ENCODE data around the gene MYH6. TPM values are rescaled to one million over a fixed set of nuclear protein-coding genes. Genes with fewer than 3 reads are reported as not detected.
A peak's percentile ranks its signal among the peaks of the same experiment; 100 is the strongest.

Gene MYH6
- total and polyA plus RNA-seq, 2 of the 13 experiments (the other 11 are each of a cell fraction or from before 2014, with no cell fraction given) = 0.01 TPM; not detected in 1

DNA sequence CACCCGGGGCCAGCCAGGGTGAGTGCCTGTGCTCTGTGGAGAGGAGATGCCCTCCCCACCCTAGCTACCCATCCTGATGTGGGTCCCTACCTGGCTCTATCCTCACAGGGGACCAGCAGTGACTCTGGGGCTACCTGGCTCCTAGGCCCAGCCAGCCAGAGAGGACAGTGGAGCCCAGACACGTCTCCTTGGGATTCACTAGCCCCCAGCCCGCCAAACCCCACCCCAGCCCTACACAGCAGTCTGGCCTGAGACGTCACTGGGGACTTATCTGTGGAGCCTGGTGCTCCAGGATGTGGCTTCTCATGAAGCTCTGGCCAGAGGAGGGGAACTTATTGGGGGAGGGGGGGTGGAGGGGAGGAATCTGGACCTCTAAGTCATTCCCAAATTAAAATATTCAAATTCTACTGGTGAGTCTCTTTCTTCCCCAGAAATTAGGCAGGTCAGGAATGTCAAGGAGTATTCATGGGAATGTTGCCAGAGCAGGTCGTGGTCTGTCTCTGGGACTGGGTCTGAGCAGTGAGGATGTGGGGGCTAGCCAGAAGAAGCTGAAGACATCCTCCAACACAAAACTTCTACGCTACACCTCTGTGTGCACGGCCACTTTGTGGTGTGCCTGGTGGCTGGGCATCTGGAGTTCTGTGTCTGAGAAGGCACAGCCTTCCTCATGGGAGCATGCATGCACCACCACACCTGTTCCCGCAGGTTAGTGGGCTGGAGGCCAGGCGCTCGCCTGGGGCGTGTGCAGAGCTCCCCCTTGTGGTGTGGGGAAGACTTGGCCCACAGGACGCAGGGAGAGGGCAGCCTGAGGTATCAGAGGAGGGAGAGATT, 28.5 kb downstream of the MYH6 start (continued):
- 0 out of 2 replicates have a peak, but pooled peaks have one; percentile 52 for TF ChIP-seq FOXK1 (CRISPR knock-in tag; IDR thresholded peaks at IDR 0.05; ENCODE audit: borderline replicate concordance, low read depth)
- peak; percentile 73 for TF ChIP-seq TEAD3 (CRISPR knock-in tag; optimal IDR thresholded peaks at IDR 0.05; ENCODE audit: borderline replicate concordance)
- peak; percentile 80; the same call in 1 of the 2 replicates for TF ChIP-seq ZNF331 (CRISPR knock-in tag; IDR thresholded peaks at IDR 0.05)
- TF ChIP-seq SMYD3 (CRISPR knock-in tag; IDR thresholded peaks at IDR 0.05) = no peak
- TF ChIP-seq, protein P1, sequence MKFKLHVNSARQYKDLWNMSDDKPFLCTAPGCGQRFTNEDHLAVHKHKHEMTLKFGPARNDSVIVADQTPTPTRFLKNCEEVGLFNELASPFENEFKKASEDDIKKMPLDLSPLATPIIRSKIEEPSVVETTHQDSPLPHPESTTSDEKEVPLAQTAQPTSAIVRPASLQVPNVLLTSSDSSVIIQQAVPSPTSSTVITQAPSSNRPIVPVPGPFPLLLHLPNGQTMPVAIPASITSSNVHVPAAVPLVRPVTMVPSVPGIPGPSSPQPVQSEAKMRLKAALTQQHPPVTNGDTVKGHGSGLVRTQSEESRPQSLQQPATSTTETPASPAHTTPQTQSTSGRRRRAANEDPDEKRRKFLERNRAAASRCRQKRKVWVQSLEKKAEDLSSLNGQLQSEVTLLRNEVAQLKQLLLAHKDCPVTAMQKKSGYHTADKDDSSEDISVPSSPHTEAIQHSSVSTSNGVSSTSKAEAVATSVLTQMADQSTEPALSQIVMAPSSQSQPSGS (CRISPR knock-in tag; IDR thresholded peaks at IDR 0.05) = 0 out of 2 replicates have a peak, but pooled peaks have one; percentile 55
- TF ChIP-seq ZFX (CRISPR knock-in tag; IDR thresholded peaks at IDR 0.05; ENCODE audit: low read depth) = peak; percentile 47; the same call in 1 of the 2 replicates
- no peak for TF ChIP-seq ZNF543 (CRISPR knock-in tag; IDR thresholded peaks at IDR 0.05)
- peak; percentile 37 for TF ChIP-seq ZZZ3 (CRISPR knock-in tag; IDR thresholded peaks at IDR 0.05; ENCODE audit: borderline replicate concordance)
- no peak for TF ChIP-seq ZNF644 (CRISPR knock-in tag; IDR thresholded peaks at IDR 0.05; ENCODE audit: low read depth)
- no peak for TF ChIP-seq ISX (CRISPR knock-in tag; conservative IDR thresholded peaks at IDR 0.05)
- TF ChIP-seq ZFP1 (CRISPR knock-in tag; IDR thresholded peaks at IDR 0.05) = no peak
- TF ChIP-seq, protein P2, sequence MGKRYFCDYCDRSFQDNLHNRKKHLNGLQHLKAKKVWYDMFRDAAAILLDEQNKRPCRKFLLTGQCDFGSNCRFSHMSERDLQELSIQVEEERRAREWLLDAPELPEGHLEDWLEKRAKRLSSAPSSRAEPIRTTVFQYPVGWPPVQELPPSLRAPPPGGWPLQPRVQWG (CRISPR knock-in tag; IDR thresholded peaks at IDR 0.05; ENCODE audit: borderline replicate concordance, low read depth) = no peak
- TF ChIP-seq ZNF460 (CRISPR knock-in tag; IDR thresholded peaks at IDR 0.05; ENCODE audit: borderline replicate concordance) = no peak
- 0 out of 2 replicates have a peak, but pooled peaks have one; percentile 24 for TF ChIP-seq KDM1A (CRISPR knock-in tag; IDR thresholded peaks at IDR 0.05)
- TF ChIP-seq PPARG (CRISPR knock-in tag; conservative IDR thresholded peaks at IDR 0.05) = peak; percentile 67; the same call in 1 of the 2 replicates
- peak; percentile 44; the same call in 1 of the 2 replicates for TF ChIP-seq CHCHD3 (CRISPR knock-in tag; IDR thresholded peaks at IDR 0.05)
- peak; percentile 63; the same call in 1 of the 2 replicates for TF ChIP-seq CBX5 (CRISPR knock-in tag; IDR thresholded peaks at IDR 0.05; ENCODE audit: borderline replicate concordance)
- no peak for TF ChIP-seq HNF4G (IDR thresholded peaks at IDR 0.05; ENCODE audit: borderline replicate concordance, low read depth, low read length)
- peak; percentile 51; the same call in 1 of the 2 replicates for TF ChIP-seq HNF4G (CRISPR knock-in tag; IDR thresholded peaks at IDR 0.05; ENCODE audit: borderline replicate concordance, low read depth)
- TF ChIP-seq STAG1 (CRISPR knock-in tag; IDR thresholded peaks at IDR 0.05) = peak; percentile 99
- TF ChIP-seq GATAD1 (CRISPR knock-in tag; IDR thresholded peaks at IDR 0.05) = peak; percentile 70; the same call in 1 of the 2 replicates
- TF ChIP-seq ZNF709 (CRISPR knock-in tag; IDR thresholded peaks at IDR 0.05) = no peak
- peak; percentile 65; the same call in 1 of the 2 replicates for TF ChIP-seq MIER3 (CRISPR knock-in tag; IDR thresholded peaks at IDR 0.05; ENCODE audit: borderline replicate concordance)
- TF ChIP-seq, protein P3, sequence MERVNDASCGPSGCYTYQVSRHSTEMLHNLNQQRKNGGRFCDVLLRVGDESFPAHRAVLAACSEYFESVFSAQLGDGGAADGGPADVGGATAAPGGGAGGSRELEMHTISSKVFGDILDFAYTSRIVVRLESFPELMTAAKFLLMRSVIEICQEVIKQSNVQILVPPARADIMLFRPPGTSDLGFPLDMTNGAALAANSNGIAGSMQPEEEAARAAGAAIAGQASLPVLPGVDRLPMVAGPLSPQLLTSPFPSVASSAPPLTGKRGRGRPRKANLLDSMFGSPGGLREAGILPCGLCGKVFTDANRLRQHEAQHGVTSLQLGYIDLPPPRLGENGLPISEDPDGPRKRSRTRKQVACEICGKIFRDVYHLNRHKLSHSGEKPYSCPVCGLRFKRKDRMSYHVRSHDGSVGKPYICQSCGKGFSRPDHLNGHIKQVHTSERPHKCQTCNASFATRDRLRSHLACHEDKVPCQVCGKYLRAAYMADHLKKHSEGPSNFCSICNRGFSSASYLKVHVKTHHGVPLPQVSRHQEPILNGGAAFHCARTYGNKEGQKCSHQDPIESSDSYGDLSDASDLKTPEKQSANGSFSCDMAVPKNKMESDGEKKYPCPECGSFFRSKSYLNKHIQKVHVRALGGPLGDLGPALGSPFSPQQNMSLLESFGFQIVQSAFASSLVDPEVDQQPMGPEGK (CRISPR knock-in tag; IDR thresholded peaks at IDR 0.05) = 0 out of 2 replicates have a peak, but pooled peaks have one; percentile 50
- TF ChIP-seq MYC (CRISPR knock-in tag; IDR thresholded peaks at IDR 0.05; ENCODE audit: borderline replicate concordance) = peak; percentile 53; the same call in 1 of the 2 replicates
- TF ChIP-seq ZNF33B (CRISPR knock-in tag; IDR thresholded peaks at IDR 0.05) = 0 out of 2 replicates have a peak, but pooled peaks have one; percentile 57
- no peak for TF ChIP-seq ZNF430 (CRISPR knock-in tag; IDR thresholded peaks at IDR 0.05)
